Aorta (tissue), 5 donors: ENCODE results near the gene MAF. TPM values are rescaled to one million over a fixed set of nuclear protein-coding genes. Genes with fewer than 3 reads are reported as not detected.

Source experiments
- ATAC-seq: fragments of 200-7000 bp; cut with Tn5 transposase; one replicate; pipeline ENCODE4 v1.9.1; 2022; ENCODE audit warnings: moderate library complexity; ENCODE audit not compliant: low FRiP score
- DNase-seq, 2 donors: peaks; one replicate each; pipeline ENCODE4 v3.0.0-alpha.2; 2020
- H3K27ac ChIP-seq, 2 donors: one replicate each; pipeline ENCODE4 v1.5.1; 2013; ENCODE audit warnings: low read length in 2 of 2, mild to moderate bottlenecking in 2 of 2, moderate library complexity in 2 of 2, control low read depth in 1 of 2, inconsistent platforms in 1 of 2, low read depth in 1 of 2
- H3K27me3 ChIP-seq, 2 donors: one replicate each; pipeline ENCODE4 v1.6.1; 2013; ENCODE audit warnings: control low read depth in 1 of 2, low read length in 1 of 2, mild to moderate bottlenecking in 1 of 2, moderate library complexity in 1 of 2; ENCODE audit not compliant: insufficient read depth in 2 of 2, control insufficient read depth in 1 of 2
- H3K36me3 ChIP-seq, 2 donors: one replicate each; pipeline ENCODE4 v1.6.1; 2013; ENCODE audit warnings: control low read depth in 1 of 2, low read length in 1 of 2, mild to moderate bottlenecking in 1 of 2; ENCODE audit not compliant: insufficient read depth in 2 of 2, control insufficient read depth in 1 of 2
- H3K4me1 ChIP-seq, 2 donors: one replicate each; pipeline ENCODE4 v1.6.1; 2013; ENCODE audit warnings: low read length in 2 of 2, control low read depth in 1 of 2, mild to moderate bottlenecking in 1 of 2, moderate library complexity in 1 of 2; ENCODE audit not compliant: insufficient read depth in 2 of 2, control insufficient read depth in 1 of 2
- H3K4me3 ChIP-seq, 2 donors: one replicate each; pipeline ENCODE4 v1.5.1; 2013; ENCODE audit warnings: low read length in 2 of 2, control low read depth in 1 of 2, mild to moderate bottlenecking in 1 of 2
- H3K9me3 ChIP-seq: one replicate; pipeline ENCODE4 v1.6.1; 2013; ENCODE audit warnings: mild to moderate bottlenecking, low read length; ENCODE audit not compliant: control insufficient read depth
- whole genome bisulfite sequencing, 2 donors: extraction: QIAGEN DNeasy Blood & Tissue Kit; methylation state at CpG; one replicate each; pipeline ENCODE4 v1.1.7; 2013; 5-methylcytosine and 5-hydroxymethylcytosine counted together
- intact Hi-C, 2 donors: fragments of 100-400 bp; cut with DNase I; formaldehyde crosslinking; loops; one replicate each; pipeline versions ENCODE4 v1.14.2 to v1.15.0; 2022
- polyA plus RNA-seq, 2 donors: library from polyadenylated mRNA; stranded (reverse); fragments of 200-250 nt; gene quantifications; one replicate each; pipeline ENCODE4 v1.2.3, GENCODE V29; 2013
- total RNA-seq, 2 donors: library from RNA; stranded (reverse); fragmentation: NEBNext Ultra II Directional; extraction: Animal tissue kit (Norgen Biotek cat#: 25700); gene quantifications; one replicate each; pipeline ENCODE4 v1.2.1, GENCODE V29; 2021
- donor health status: healthy with polysubstance abuse.
- donor health status: Bipolar disorder and iron deficiency.
- donor health status: DM: no; HTN: no; CAD: no.
- donor health status: DM: no; HTN: no; CAD: no.
- donor health status: DM: yes; HTN: yes; CAD: no.

The MAF gene
- total and polyA plus RNA-seq, 4 donors, result 12.6 to 109 (median 40.5) TPM

GRCh38 chr16:79623062-79623461 is 22.5 kb upstream of the MAF start:
- DNase-seq, result no peak
- H3K4me3 ChIP-seq, result no peak overlapping the region
- intact Hi-C loops, result no loop called here
- no peaks in the 10 kb centered on the region for H3K36me3 ChIP-seq
- no peak overlapping the region for H3K27ac ChIP-seq
- H3K4me1 ChIP-seq, result no peaks in the 10 kb centered on the region
- WGBS, 2 donors, result 26 to 35% methylated on average over 9 of the region's 9 CpGs
- no peaks in the 10 kb centered on the region for H3K9me3 ChIP-seq
- no peak for ATAC-seq
- H3K27me3 ChIP-seq, result no peaks in the 10 kb centered on the region

GRCh38 chr16:79621027-79621426 is 20.5 kb upstream of the MAF start:
- no peak overlapping the region for H3K27ac ChIP-seq
- ATAC-seq (no peak), DNase-seq (no peak)
- no peaks in the 10 kb centered on the region for H3K27me3 ChIP-seq
- no peaks in the 10 kb centered on the region for H3K4me1 ChIP-seq
- H3K4me3 ChIP-seq, result no peak overlapping the region
- intact Hi-C loops, result no loop called here
- WGBS, 2 donors, result 95 to 96% methylated on average over 1 of the region's 1 CpG
- H3K9me3 ChIP-seq, result no peaks in the 10 kb centered on the region
- H3K36me3 ChIP-seq, result no peaks in the 10 kb centered on the region

GRCh38 chr16:79618692-79619050 is 18.1 kb upstream of the MAF start:
- Histone ChIP-seq H3K27ac (no peak overlapping the region), H3K27me3 (no peaks in the 10 kb centered on the region), H3K36me3 (no peaks in the 10 kb centered on the region), H3K9me3 (no peaks in the 10 kb centered on the region), H3K4me3 (no peak overlapping the region), H3K4me1 (no peaks in the 10 kb centered on the region)
- DNase-seq, result no peak
- ATAC-seq, result peak; percentile 48
- intact Hi-C loops, result no loop called here
- 83 to 99% methylated on average over 7 of the region's 7 CpGs for WGBS, 2 donors

GRCh38 chr16:79618041-79618691 is 17.6 kb upstream of the MAF start:
- Histone ChIP-seq H3K36me3 (no peaks in the 10 kb centered on the region), H3K4me1 (no peaks in the 10 kb centered on the region), H3K9me3 (no peaks in the 10 kb centered on the region), H3K27ac (no peak overlapping the region), H3K4me3 (no peak overlapping the region), H3K27me3 (no peaks in the 10 kb centered on the region)
- DNase-seq (no peak), ATAC-seq (no peak)
- intact Hi-C loops, result no loop called here
- WGBS, 2 donors, result 91 to 93% methylated on average over 5 of the region's 5 CpGs

- DNase-seq, result no peak
- WGBS, 2 donors, result 77 to 82% methylated on average over 4 of the region's 4 CpGs
Observed at GRCh38 chr16:79613009-79613408, 12.5 kb upstream of the MAF start.

GRCh38 chr16:79612207-79612606 is 11.7 kb upstream of the MAF start:
- H3K9me3 ChIP-seq, result no peaks in the 10 kb centered on the region
- no peaks in the 10 kb centered on the region for H3K36me3 ChIP-seq
- no peak overlapping the region for H3K4me3 ChIP-seq
- 97 to 99% methylated on average over 2 of the region's 2 CpGs for WGBS, 2 donors
- intact Hi-C loops, result loop anchor here in 1 of 2 donors (5.0 kb wide), 1 partner anchor 40 kb away; no protein-coding TSS in a partner anchor
- no peak for DNase-seq
- no peaks in the 10 kb centered on the region for H3K27me3 ChIP-seq
- no peak overlapping the region for H3K27ac ChIP-seq
- H3K4me1 ChIP-seq, result no peaks in the 10 kb centered on the region
- ATAC-seq, result no peak

More at GRCh38 chr16:79613009-79613408, 12.5 kb upstream of the MAF start:
- intact Hi-C loops, result loop anchor here in 1 of 2 donors (5.0 kb wide), 1 partner anchor 39 kb away; no protein-coding TSS in a partner anchor
- H3K4me3 ChIP-seq, result no peak overlapping the region
- no peak overlapping the region for H3K27ac ChIP-seq
- H3K36me3 ChIP-seq, result no peaks in the 10 kb centered on the region
- ATAC-seq, result no peak
- no peaks in the 10 kb centered on the region for H3K4me1 ChIP-seq
- H3K9me3 ChIP-seq, result no peaks in the 10 kb centered on the region
- H3K27me3 ChIP-seq, result no peaks in the 10 kb centered on the region

- DNase-seq, result no peak
- H3K27ac ChIP-seq, result no peak overlapping the region
- no peak for ATAC-seq
- intact Hi-C loops, result loop anchor here in 1 of 2 donors (5.0 kb wide), 1 partner anchor 42 kb away; no protein-coding TSS in a partner anchor
- H3K36me3 ChIP-seq, result no peaks in the 10 kb centered on the region
- no peaks in the 10 kb centered on the region for H3K9me3 ChIP-seq
- H3K4me3 ChIP-seq, result no peak overlapping the region
- WGBS, 2 donors, result 94 to 95% methylated on average over 4 of the region's 4 CpGs
- H3K27me3 ChIP-seq, result no peaks in the 10 kb centered on the region
- no peaks in the 10 kb centered on the region for H3K4me1 ChIP-seq
Observed at GRCh38 chr16:79610771-79611170, 10.2 kb upstream of the MAF start.

- no peaks in the 10 kb centered on the region for H3K4me1 ChIP-seq
- no peaks in the 10 kb centered on the region for H3K9me3 ChIP-seq
- H3K27me3 ChIP-seq, result no peaks in the 10 kb centered on the region
- no peak overlapping the region for H3K4me3 ChIP-seq
- DNase-seq, result no peak
- no peak overlapping the region for H3K27ac ChIP-seq
- H3K36me3 ChIP-seq, result no peaks in the 10 kb centered on the region
- intact Hi-C loops, result loop anchor here (5.0 to 10.0 kb wide), 3 partner anchors 42 to 1105 kb away; no protein-coding TSS in a partner anchor
- 70 to 74% methylated on average over 7 of the region's 7 CpGs for WGBS, 2 donors
- ATAC-seq, result no peak
Observed at GRCh38 chr16:79609861-79610260, 9.3 kb upstream of the MAF start.

- H3K36me3 ChIP-seq, result no peaks in the 10 kb centered on the region
- intact Hi-C loops, result loop anchor here (10.0 kb wide), 2 partner anchors 476 to 1104 kb away; no protein-coding TSS in a partner anchor
- H3K27me3 ChIP-seq, result no peaks in the 10 kb centered on the region
- H3K9me3 ChIP-seq, result no peaks in the 10 kb centered on the region
- no peak overlapping the region for H3K27ac ChIP-seq
- no peaks in the 10 kb centered on the region for H3K4me1 ChIP-seq
- 84 to 89% methylated on average over 5 of the region's 5 CpGs for WGBS, 2 donors
- no peak for DNase-seq
- H3K4me3 ChIP-seq, result no peak overlapping the region
- ATAC-seq, result no peak
Observed at GRCh38 chr16:79608976-79609375, 8.4 kb upstream of the MAF start.
